ENCODE measurements around the gene E2F6. TPM values are rescaled to one million over a fixed set of nuclear protein-coding genes. Genes with fewer than 3 reads are reported as not detected.

The E2F6 gene
- total and polyA plus RNA-seq, 2 of the 13 experiments (the other 11 are each of a cell fraction or from before 2014, with no cell fraction given) = 27.3 to 36.0 TPM

- peak overlapping the region; percentile 21 for H3K27ac ChIP-seq (ENCODE audit: extremely low read length, insufficient read depth, low read length)
- no peak for FAIRE-seq
- no peak for DNase-seq (ENCODE audit: low spot score)
- POLR2A ChIA-PET = interaction anchor here (0.5 to 3.0 kb wide), 7 partner anchors 14 to 104 kb away, joined by 3 to 15 read pairs (median 10); partner anchors contain the start of gene E2F6
- in situ Hi-C loops (cut with HindIII; ENCODE audit: extremely low pct_ligation_motif_present, low pct_unique_long_range_greater_than_20kb) (no loop called here), intact Hi-C loops (cut with micrococcal nuclease; ENCODE audit: unreplicated experiment) (no loop called here)
- TF ChIP-seq PCBP1 (IDR thresholded peaks at IDR 0.05; ENCODE audit: borderline replicate concordance, low read depth, low read length) (no peak), ZNF572 (CRISPR knock-in tag; IDR thresholded peaks at IDR 0.05) (no peak), ZNF816 (CRISPR knock-in tag; IDR thresholded peaks at IDR 0.05; ENCODE audit: borderline replicate concordance) (no peak), DBP (CRISPR knock-in tag; IDR thresholded peaks at IDR 0.05; ENCODE audit: not compliant biosample characterization) (no peak), FOXC1 (CRISPR knock-in tag; IDR thresholded peaks at IDR 0.05; ENCODE audit: borderline replicate concordance) (no peak), RARG (CRISPR knock-in tag; IDR thresholded peaks at IDR 0.05; ENCODE audit: low read depth) (no peak), GATAD1 (CRISPR knock-in tag; IDR thresholded peaks at IDR 0.05) (no peak), FOSL1 (CRISPR knock-in tag; IDR thresholded peaks at IDR 0.05; ENCODE audit: borderline replicate concordance) (no peak), ZNF335 (CRISPR knock-in tag; IDR thresholded peaks at IDR 0.05) (no peak), ZNF781 (CRISPR knock-in tag; IDR thresholded peaks at IDR 0.05; ENCODE audit: borderline replicate concordance, not compliant biosample characterization) (no peak), HNRNPUL1 (IDR thresholded peaks at IDR 0.05; ENCODE audit: low read depth, low read length) (no peak)
- BruUV-seq (replicated peaks) = no TSS peak
- no peak overlapping the region for H3K4me3 ChIP-seq (replicated peaks in 1 of 3; ENCODE audit: insufficient read depth in 1 of 3, low read depth in 2 of 3, low read length in 3 of 3)
- H3K27me3 ChIP-seq (ENCODE audit: control insufficient read depth in 1 of 2, insufficient read depth in 2 of 2, low read length in 2 of 2) = no peaks in the 10 kb centered on the region
- peaks cover 29% of the 10 kb centered on the region for H3K79me2 ChIP-seq (ENCODE audit: insufficient read depth, low read length)
- ATAC-seq = no peak
- no peaks in the 10 kb centered on the region for H4K20me1 ChIP-seq (ENCODE audit: insufficient read depth, low read length)
- H3K36me3 ChIP-seq (replicated peaks in 1 of 2; ENCODE audit: control insufficient read depth in 1 of 2, insufficient read depth in 2 of 2, low read length in 2 of 2) = 0 out of 5 replicates have a peak, but pooled peaks cover 0 to under 1% of the 10 kb centered on the region in 2 experiments
- H3K4me2 ChIP-seq (ENCODE audit: low read depth, low read length) = no peak overlapping the region
- H3K9me3 ChIP-seq (ENCODE audit: low read length) = no peaks in the 10 kb centered on the region
- no peak overlapping the region for H2AFZ ChIP-seq (ENCODE audit: low read length)
- H3K4me1 ChIP-seq (ENCODE audit: insufficient read depth, low read length) = peaks cover 63% of the 10 kb centered on the region
- H3K9ac ChIP-seq (ENCODE audit: insufficient read depth, low read depth, low read length) = no peak overlapping the region
- 91% methylated on average over 7 of the region's 7 CpGs for WGBS (ENCODE audit: low lambda C conversion rate)
- CTCF ChIA-PET (ENCODE audit: low intra/inter-chr PET ratio, low total read pairs) = no interaction called here
Observed at GRCh38 chr2:11480859-11481258, 14.9 kb upstream of the E2F6 start.

Data from HepG2 (cell line).